GM12874 (cell line): ENCODE results near the gene CFP.

Source experiments
- TF ChIP-seq, protein P1 (sequence below): IDR thresholded peaks from 2 replicates; pipeline ENCODE4 v1.5.1; 2011; ENCODE audit warnings: low read depth, mild to moderate bottlenecking, control low read depth, low read length, moderate library complexity; ENCODE audit not compliant: insufficient read depth

CFP gene

DNA sequence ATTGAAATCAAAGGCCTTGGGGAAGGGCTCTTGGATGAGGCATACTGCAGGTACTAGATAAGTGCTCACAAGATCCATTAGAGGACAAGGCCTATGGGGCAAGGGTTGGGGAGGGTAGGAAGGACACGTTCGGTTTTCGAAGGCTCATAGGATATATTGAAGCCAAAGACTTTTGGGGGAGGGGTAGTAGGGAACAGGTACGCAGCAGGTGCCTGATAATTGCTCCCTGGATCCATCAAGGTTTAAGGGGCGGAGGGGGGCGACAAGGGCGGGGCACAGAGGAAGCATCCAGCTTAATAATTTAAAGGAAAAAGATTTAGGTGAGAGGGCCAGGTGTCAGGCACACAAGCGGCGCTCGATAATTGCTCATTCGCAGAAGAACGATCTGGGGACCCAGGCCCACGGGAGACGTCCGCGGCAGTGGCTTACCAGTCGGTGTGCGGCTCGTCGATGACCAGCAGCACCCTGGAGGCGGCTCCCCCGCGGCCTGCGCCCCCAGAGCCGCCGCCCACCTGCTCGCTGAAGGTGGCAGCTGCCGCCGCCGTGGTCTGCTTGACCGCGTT lies 10.7 kb downstream of the CFP start:
- TF ChIP-seq, protein P1, sequence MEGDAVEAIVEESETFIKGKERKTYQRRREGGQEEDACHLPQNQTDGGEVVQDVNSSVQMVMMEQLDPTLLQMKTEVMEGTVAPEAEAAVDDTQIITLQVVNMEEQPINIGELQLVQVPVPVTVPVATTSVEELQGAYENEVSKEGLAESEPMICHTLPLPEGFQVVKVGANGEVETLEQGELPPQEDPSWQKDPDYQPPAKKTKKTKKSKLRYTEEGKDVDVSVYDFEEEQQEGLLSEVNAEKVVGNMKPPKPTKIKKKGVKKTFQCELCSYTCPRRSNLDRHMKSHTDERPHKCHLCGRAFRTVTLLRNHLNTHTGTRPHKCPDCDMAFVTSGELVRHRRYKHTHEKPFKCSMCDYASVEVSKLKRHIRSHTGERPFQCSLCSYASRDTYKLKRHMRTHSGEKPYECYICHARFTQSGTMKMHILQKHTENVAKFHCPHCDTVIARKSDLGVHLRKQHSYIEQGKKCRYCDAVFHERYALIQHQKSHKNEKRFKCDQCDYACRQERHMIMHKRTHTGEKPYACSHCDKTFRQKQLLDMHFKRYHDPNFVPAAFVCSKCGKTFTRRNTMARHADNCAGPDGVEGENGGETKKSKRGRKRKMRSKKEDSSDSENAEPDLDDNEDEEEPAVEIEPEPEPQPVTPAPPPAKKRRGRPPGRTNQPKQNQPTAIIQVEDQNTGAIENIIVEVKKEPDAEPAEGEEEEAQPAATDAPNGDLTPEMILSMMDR, result no peak

DNA sequence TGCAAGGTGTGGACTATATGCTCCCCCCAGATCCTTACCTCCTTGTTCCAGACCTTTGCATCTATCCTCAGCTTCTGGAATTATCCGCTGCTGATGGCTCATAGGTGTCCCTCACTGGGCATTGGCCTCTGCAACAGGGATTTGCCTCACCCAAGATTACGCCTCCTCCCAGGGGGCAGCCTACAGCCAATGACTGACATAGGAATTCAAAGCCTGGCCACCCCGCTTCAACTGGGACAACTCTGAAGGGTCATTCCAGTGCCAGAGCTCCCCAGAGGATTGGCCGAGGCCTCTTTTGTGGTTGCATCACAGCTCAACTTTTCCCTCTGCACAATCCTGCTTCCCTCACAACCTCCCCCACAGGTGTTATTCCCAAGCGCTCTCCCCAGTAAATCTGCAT lies 15.1 kb downstream of the CFP start:
- TF ChIP-seq, protein P1, result no peak

DNA sequence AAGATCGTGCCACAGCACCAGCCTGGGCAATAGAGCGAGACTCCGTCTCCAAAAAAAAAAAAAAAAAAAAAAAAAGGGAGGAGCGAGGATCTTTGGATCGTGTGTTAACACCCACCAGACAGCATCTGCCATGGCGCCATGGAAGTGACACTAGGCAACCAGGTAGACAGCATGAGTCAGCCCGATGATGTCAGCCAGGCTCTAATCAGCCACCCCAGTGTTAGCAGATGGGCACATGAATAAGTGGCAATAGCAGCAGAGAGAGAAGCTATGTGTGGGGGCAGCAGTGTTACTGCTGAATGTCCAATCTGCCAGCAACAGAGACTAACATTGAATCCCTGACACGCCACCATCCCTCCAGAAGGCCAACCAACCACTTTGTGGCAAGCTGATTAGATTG lies 16.6 kb downstream of the CFP start:
- TF ChIP-seq, protein P1, result no peak

DNA sequence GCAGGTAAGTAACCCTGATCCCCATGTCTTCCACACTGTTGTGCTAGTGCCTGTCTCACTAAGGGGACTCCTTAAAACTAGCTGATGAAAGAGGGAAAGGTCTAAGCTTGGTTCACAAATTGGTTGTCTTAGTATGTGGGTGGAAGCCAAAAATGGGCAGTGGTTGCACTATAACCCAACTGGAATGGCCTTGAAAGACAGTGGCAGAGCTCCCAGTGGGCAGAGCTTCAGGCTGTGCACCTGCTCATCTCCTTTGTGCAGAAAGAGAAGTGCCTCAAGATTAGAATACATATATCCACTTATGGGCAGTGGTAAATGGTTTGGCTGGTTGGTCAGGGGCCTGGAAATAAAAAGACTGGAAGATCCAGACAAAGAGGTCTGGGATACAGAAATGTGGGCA lies 17.3 kb downstream of the CFP start:
- TF ChIP-seq, protein P1, result no peak

DNA sequence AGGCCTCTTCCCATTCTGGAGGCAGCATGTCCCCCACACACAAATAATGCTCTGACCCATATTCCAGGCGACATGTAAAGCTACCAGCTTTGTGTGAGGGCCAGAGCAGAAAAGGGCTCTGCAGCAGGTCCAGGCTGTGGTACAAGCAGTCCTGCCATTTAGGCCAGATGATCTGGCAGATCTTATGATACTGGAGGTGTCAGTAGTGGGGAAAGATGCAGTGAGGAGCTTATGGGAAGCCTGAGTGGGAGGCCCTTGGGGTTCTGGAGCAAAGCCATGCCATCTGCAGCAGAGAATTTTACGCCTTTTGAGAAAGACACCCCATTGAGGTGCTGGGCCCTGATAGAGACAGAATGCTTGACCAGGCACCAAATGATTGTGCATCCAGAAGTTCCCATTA lies 17.8 kb downstream of the CFP start:
- TF ChIP-seq, protein P1, result no peak

DNA sequence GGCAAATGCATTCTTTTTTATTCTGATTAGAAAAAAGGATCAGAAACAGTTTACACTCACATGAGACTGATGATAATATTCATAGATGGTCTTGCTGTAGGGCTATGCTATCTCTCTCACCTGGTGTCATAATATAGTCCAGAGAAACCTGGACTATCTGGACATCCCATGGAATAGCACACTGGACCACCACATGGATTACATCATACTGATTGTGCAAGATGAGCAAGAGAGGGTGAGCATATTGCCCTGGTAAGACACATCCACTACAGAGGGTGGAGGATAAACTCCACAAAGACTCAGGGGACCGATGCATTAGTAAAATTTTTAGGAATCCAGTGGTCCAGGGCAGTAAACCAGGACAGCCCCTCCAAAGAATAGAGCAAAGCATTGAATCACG lies 18.2 kb downstream of the CFP start:
- TF ChIP-seq, protein P1, result no peak

DNA sequence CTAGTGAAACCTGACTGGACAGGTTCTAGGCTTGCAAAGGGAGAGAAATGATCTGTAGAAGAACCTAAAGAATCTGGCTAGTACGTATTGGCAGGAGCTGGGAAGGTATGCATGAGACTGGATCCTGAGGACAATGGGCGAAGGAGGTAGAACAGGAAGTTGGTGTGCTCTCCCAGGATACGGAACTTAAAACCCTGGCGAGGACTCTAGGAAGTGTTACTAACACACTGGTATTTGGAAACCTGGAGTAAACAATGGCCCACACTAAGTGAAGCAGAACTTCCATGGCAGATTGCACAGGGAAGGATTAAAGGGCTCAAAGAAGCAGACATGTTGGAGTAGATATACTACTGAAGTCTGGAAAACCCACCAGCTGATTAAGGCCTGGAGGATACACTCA lies 19.2 kb downstream of the CFP start:
- TF ChIP-seq, protein P1, result no peak

DNA sequence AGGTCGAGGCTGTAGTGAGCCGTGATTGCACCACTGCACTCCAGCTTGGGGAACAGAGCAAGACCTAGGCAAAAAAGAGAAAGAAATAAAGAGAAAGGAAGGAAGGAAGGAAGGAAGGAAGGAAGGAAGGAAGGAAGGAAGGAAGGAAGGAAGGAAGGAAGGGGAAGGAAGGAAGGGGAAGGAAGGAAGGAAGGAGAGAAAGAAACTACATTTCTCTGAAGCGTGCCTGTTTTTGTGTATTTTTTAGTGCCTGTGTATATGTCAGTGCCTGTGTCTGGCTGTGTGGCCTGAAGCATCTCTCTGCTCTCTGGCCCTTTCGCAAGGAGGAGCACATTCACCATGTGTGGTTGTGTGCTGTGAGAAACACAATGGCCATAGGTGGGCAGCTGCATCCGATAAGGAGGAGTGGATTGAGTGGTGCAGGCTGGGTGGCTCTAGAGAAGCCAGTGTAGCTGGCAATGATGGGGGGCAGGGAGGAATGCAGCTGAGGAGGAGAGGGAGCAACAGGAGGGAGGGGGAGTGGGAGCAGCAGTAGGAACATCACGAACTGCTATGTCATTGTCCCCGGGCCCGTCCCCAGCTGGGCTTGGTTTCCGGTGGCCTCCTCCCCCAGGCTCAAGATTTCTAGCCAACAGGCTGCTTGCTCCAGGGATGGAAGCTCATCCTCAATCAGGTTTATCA lies 21.5 kb downstream of the CFP start:
- TF ChIP-seq, protein P1, result no peak
